GM12878 (cell line): ENCODE results near the gene PRRG4. TPM values are rescaled to one million over a fixed set of nuclear protein-coding genes. Genes with fewer than 3 reads are reported as not detected.
A peak's percentile ranks its signal among the peaks of the same experiment; 100 is the strongest.

Source experiments
- ATAC-seq: fragments of 200-7000 bp; cut with Tn5 transposase; 3 replicates; pipeline ENCODE4 v1.9.1; 2020; ENCODE audit warnings: mild to moderate bottlenecking, moderate library complexity
- BruUV-seq: library from RNA; stranded (reverse); fragments of 400-500 nt; replicated peaks from 2 replicates; lab custom pipeline; 2021; lab: Mats Ljungman, UMichigan
- CTCF ChIA-PET: fragments of 300-600 bp; sonication (Branson Sonifier 250); formaldehyde crosslinking; extraction: SDS; loops from one replicate; lab custom pipeline; 2021; ENCODE audit warnings: inconsistent platforms; lab: Yijun Ruan, JAX
- POLR2A ChIA-PET: fragments of 350-600 bp; formaldehyde crosslinking; extraction: SDS; loops from one replicate; lab custom pipeline; 2021; ENCODE audit warnings: inconsistent platforms; lab: Charles Lee
- RAD21 ChIA-PET: fragments of 300-600 bp; sonication (Branson Sonifier 250); formaldehyde crosslinking; loops from one replicate; lab custom pipeline; 2023; ENCODE audit warnings: antibody characterized with exemption; ENCODE audit not compliant: unreplicated experiment; lab: Charles Lee
- SMC1A ChIA-PET: fragments of 300-600 bp; sonication (Branson Sonifier 250); formaldehyde crosslinking; loops from one replicate; lab custom pipeline; 2023; ENCODE audit not compliant: unreplicated experiment, uncharacterized antibody; lab: Charles Lee
- DNase-seq: peaks from one replicate; pipeline ENCODE4 v3.0.0-alpha.2; 2011; ENCODE audit warnings: low read depth, low spot score
- FAIRE-seq: peaks from 3 replicates; lab custom pipeline; 2011; peaks lifted over from hg19 to GRCh38; lab: Jason Lieb, UNC
- H2AFZ ChIP-seq: 2 replicates; pipeline ENCODE4 v1.6.0; 2011; ENCODE audit warnings: low read depth, low read length, control low read depth; ENCODE audit not compliant: control insufficient read depth
- H3K27ac ChIP-seq: 2 replicates; pipeline ENCODE4 v1.5.1; 2011; ENCODE audit warnings: control low read depth; ENCODE audit not compliant: control insufficient read depth, insufficient read depth
- H3K27me3 ChIP-seq, 2 experiments: replicated peaks in 1 of 2; 2 replicates each; pipeline versions ENCODE4 v1.6.0 to v1.6.1; 2011; ENCODE audit warnings: low read length in 1 of 2; ENCODE audit not compliant: control insufficient read depth in 2 of 2, insufficient read depth in 2 of 2
- H3K36me3 ChIP-seq, 2 experiments: 2 replicates each; pipeline ENCODE4 v1.5.1; 2011; ENCODE audit warnings: low read length in 1 of 2; ENCODE audit not compliant: control insufficient read depth in 2 of 2, insufficient read depth in 2 of 2
- H3K4me1 ChIP-seq: 2 replicates; pipeline ENCODE4 v1.6.1; 2011; ENCODE audit warnings: mild to moderate bottlenecking, low read length, moderate library complexity, mixed read lengths; ENCODE audit not compliant: control insufficient read depth, insufficient read depth
- H3K4me2 ChIP-seq: 2 replicates; pipeline ENCODE4 v1.6.0; 2011; ENCODE audit warnings: control low read depth; ENCODE audit not compliant: control insufficient read depth, insufficient read depth
- H3K4me3 ChIP-seq: fragments of 200-600 bp; sonication (generic); 2 replicates; pipeline ENCODE4 v1.5.1; 2016
- H3K79me2 ChIP-seq: 2 replicates; pipeline ENCODE4 v1.6.0; 2011; ENCODE audit warnings: low read length; ENCODE audit not compliant: control insufficient read depth, insufficient read depth
- H3K9ac ChIP-seq: 2 replicates; pipeline ENCODE4 v1.8.0; 2011; ENCODE audit warnings: low read length, control low read depth, mixed read lengths; ENCODE audit not compliant: control insufficient read depth, insufficient read depth
- H3K9me3 ChIP-seq: replicated peaks from 3 replicates; pipeline ENCODE4 v1.5.1; 2011; ENCODE audit warnings: mild to moderate bottlenecking, low read length; ENCODE audit not compliant: control insufficient read depth, insufficient read depth
- H4K20me1 ChIP-seq: 2 replicates; pipeline ENCODE4 v1.6.0; 2011; ENCODE audit not compliant: control insufficient read depth, insufficient read depth
- ATF3 ChIP-seq: IDR thresholded peaks from 2 replicates; pipeline ENCODE4 v1.6.1; 2011; ENCODE audit warnings: low read depth, mild to moderate bottlenecking, low read length, moderate library complexity, borderline replicate concordance; ENCODE audit errors: extremely low read depth
- BCLAF1 ChIP-seq: fragments of 450-650 bp; IDR thresholded peaks from 2 replicates; pipeline ENCODE4 v1.6.1; 2017; ENCODE audit warnings: antibody characterized with exemption, mild to moderate bottlenecking, moderate library complexity
- BRCA1 ChIP-seq: IDR thresholded peaks from 2 replicates; pipeline ENCODE4 v1.6.1; 2011; ENCODE audit warnings: low read depth, low read length, improper control_type of control experiment
- EED ChIP-seq: sonication (generic); IDR thresholded peaks from 2 replicates; pipeline ENCODE4 v1.6.1; 2016; ENCODE audit warnings: antibody characterized with exemption, low read depth
- EP300 ChIP-seq, 2 experiments: fragments of 150-350 bp in 1 of 2; IDR thresholded peaks; 2 replicates each; pipeline ENCODE4 v1.6.1; 2011 to 2012; ENCODE audit warnings: low read depth in 2 of 2, low read length in 2 of 2, borderline replicate concordance in 1 of 2, improper control_type of control experiment in 1 of 2, inconsistent platforms in 1 of 2; ENCODE audit not compliant: control insufficient read depth in 1 of 2
- HCFC1 ChIP-seq: fragments of 150-350 bp; IDR thresholded peaks from 2 replicates; pipeline ENCODE4 v1.6.1; 2014; ENCODE audit warnings: low read length
- PAX8 ChIP-seq: fragments of 450-650 bp; IDR thresholded peaks from 2 replicates; pipeline ENCODE4 v1.6.1; 2017; ENCODE audit warnings: mild to moderate bottlenecking, moderate library complexity
- RELB ChIP-seq: fragments of 450-650 bp; IDR thresholded peaks from 2 replicates; pipeline ENCODE4 v1.6.1; 2017; ENCODE audit warnings: low read depth, mild to moderate bottlenecking, moderate library complexity
- SMC3 ChIP-seq: IDR thresholded peaks from 2 replicates; pipeline ENCODE4 v1.6.1; 2011; ENCODE audit warnings: low read length, improper control_type of control experiment, borderline replicate concordance
- SP1 ChIP-seq: IDR thresholded peaks from one replicate; pipeline ENCODE4 v1.6.1; 2011; ENCODE audit warnings: low read depth, low read length
- WRNIP1 ChIP-seq: IDR thresholded peaks from 2 replicates; pipeline ENCODE4 v1.6.1; 2011; ENCODE audit warnings: low read depth, low read length, improper control_type of control experiment, borderline replicate concordance
- ZNF622 ChIP-seq: fragments of 450-650 bp; IDR thresholded peaks from 2 replicates; pipeline ENCODE4 v1.6.1; 2017; ENCODE audit warnings: mild to moderate bottlenecking, inconsistent platforms
- WGBS: methylation state at CpG from one replicate; pipeline ENCODE4 v1.1.6; 2016; ENCODE audit warnings: low lambda C conversion rate; ENCODE audit not compliant: insufficient replicate concordance, insufficient coverage; ENCODE audit errors: missing lambda C conversion rate; 5-methylcytosine and 5-hydroxymethylcytosine counted together
- in situ Hi-C: fragments of 300-500 bp; cut with MboI; formaldehyde crosslinking; loops from 9 replicates; pipeline ENCODE4 v1.14.3; 2018; ENCODE audit warnings: mixed read lengths
- intact Hi-C: fragments of 100-400 bp; cut with micrococcal nuclease; formaldehyde crosslinking; loops from one replicate; pipeline ENCODE4 v1.14.2; 2022; ENCODE audit not compliant: unreplicated experiment
- polyA plus RNA-seq, 11 experiments: library from polyadenylated mRNA; depleted of rRNA in 4 of 11; unstranded in 6 of 11; stranded (reverse) in 5 of 11; fragments of >200 nt; fragmentation: Nextera tagmentation in 4 of 11; fragmentation: Illumina TruSeq in 1 of 11; extraction: Ambion mirVana in 4 of 11; extraction: Trizol in 1 of 11; gene quantifications; 1 replicate in 1 of 11; 2 replicates in 10 of 11; pipeline versions ENCODE4 v1.2.1 to v1.2.3, GENCODE V29; 2011 to 2016; ENCODE audit warnings: inconsistent platforms in 2 of 11, missing spikeins in 2 of 11, low read depth in 1 of 11
- total RNA-seq, 4 experiments: library from RNA; depleted of rRNA in 3 of 4; stranded (reverse); fragments of >200 nt in 3 of 4; fragmentation: Illumina TruSeq in 1 of 4; extraction: Trizol in 1 of 4; gene quantifications; 2 replicates each; pipeline versions ENCODE4 v1.2.1 to v1.2.3, GENCODE V29; 2013 to 2021

The PRRG4 gene
- total and polyA plus RNA-seq, 10 of the 15 experiments (the other 5 are each of a cell fraction or from before 2014, with no cell fraction given) = 0.55 to 4.9 (median 1.9) TPM

- TF ChIP-seq BCLAF1 (no peak), ZNF622 (no peak), PAX8 (no peak)
Observed at GRCh38 chr11:32888805-32889204, 59.1 kb downstream of the PRRG4 start (continued).

- BruUV-seq = no TSS peak
- ChIA-PET CTCF (interaction anchor here (0.6 to 6.3 kb wide), 3 partner anchors 12 to 145 kb away, joined by 3 to 41 read pairs (median 9); no protein-coding TSS in a partner anchor), RAD21 (interaction anchor here (1.3 to 5.0 kb wide), 4 partner anchors 14 to 173 kb away, joined by 3 to 27 read pairs (median 5); no protein-coding TSS in a partner anchor), POLR2A (interaction anchor here (0.7 kb wide), 1 partner anchor 166 kb away, joined by 3 read pairs; no protein-coding TSS in a partner anchor), SMC1A (interaction anchor here (0.7 to 7.4 kb wide), 5 partner anchors 65 to 173 kb away, joined by 3 to 47 read pairs (median 3); no protein-coding TSS in a partner anchor)
- Histone ChIP-seq H3K9ac (no peak overlapping the region), H3K27me3 (no peaks in the 10 kb centered on the region), H2AFZ (no peak overlapping the region), H3K4me1 (peaks cover 4% of the 10 kb centered on the region; the same call in 1 of the 2 replicates), H3K4me3 (peak overlapping the region; percentile 70; the same call in 1 of the 2 replicates), H3K4me2 (peak overlapping the region; percentile 90), H3K27ac (no peak overlapping the region), H3K36me3 (no peaks in the 10 kb centered on the region), H3K79me2 (peaks cover 30% of the 10 kb centered on the region), H3K9me3 (no peaks in the 10 kb centered on the region), H4K20me1 (no peaks in the 10 kb centered on the region)
- ATAC-seq (no peak), DNase-seq (no peak), FAIRE-seq (no peak)
- whole genome bisulfite sequencing = 85% methylated on average over 11 of the region's 11 CpGs
- no peak for TF ChIP-seq SMC3
- TF ChIP-seq RELB = no peak
- no peak for TF ChIP-seq WRNIP1
- TF ChIP-seq EP300 (IDR thresholded peaks at IDR 0.05; ENCODE audit: borderline replicate concordance in 1 of 2, control insufficient read depth in 1 of 2, low read depth in 2 of 2, low read length in 2 of 2) = no peak
- TF ChIP-seq ATF3 = no peak
- no peak for TF ChIP-seq EED
- no peak for TF ChIP-seq SP1
- no peak for TF ChIP-seq HCFC1
- TF ChIP-seq BRCA1 = no peak
- intact Hi-C loops (loop anchor here (5.0 to 10.0 kb wide), 2 partner anchors 64 to 364 kb away; partner anchors contain the start of genes HIPK3 and PRRG4), in situ Hi-C loops (no loop called here)
Observed at GRCh38 chr11:32890843-32891656, 61.3 kb downstream of the PRRG4 start.
